ENCODE results near the gene CAPRIN2. TPM values are rescaled to one million over a fixed set of nuclear protein-coding genes. Genes with fewer than 3 reads are reported as not detected.

Gene CAPRIN2
- polyA plus RNA-seq, 1 donor from 2014 or later, result 132 TPM

- TF ChIP-seq SMC3 (conservative IDR thresholded peaks at IDR 0.05; ENCODE audit: poor library complexity) (no peak), REST (IDR thresholded peaks at IDR 0.05; ENCODE audit: borderline replicate concordance) (no peak), EZH2 (IDR thresholded peaks at IDR 0.05; ENCODE audit: borderline replicate concordance, insufficient read depth, low read length, poor library complexity, severe bottlenecking) (no peak), TAF1 (IDR thresholded peaks at IDR 0.05; ENCODE audit: low read depth) (no peak), EP300 (conservative IDR thresholded peaks at IDR 0.05; ENCODE audit: poor library complexity, severe bottlenecking) (no peak), CTCF (IDR thresholded peaks at IDR 0.05; ENCODE audit: poor library complexity, severe bottlenecking) (no peak), POLR2AphosphoS5 (IDR thresholded peaks at IDR 0.05) (no peak), RAD21 (conservative IDR thresholded peaks at IDR 0.05) (no peak), MXI1 (conservative IDR thresholded peaks at IDR 0.05; ENCODE audit: poor library complexity, severe bottlenecking) (no peak)
- Histone ChIP-seq H3K9ac (ENCODE audit: low read length) (no peak overlapping the region), H3K27me3 (ENCODE audit: insufficient read depth, low read depth, low read length) (no peaks in the 10 kb centered on the region), H3K4me2 (ENCODE audit: low read length) (no peak overlapping the region), H3F3A (ENCODE audit: insufficient read depth, low read length, poor library complexity, severe bottlenecking) (no peaks in the 10 kb centered on the region), H3K4me3 (ENCODE audit: low read length) (no peak overlapping the region), H2AFZ (ENCODE audit: low read depth, low read length) (no peak overlapping the region), H3K27ac (ENCODE audit: low read length) (no peak overlapping the region), H3K9me3 (ENCODE audit: low read length) (no peaks in the 10 kb centered on the region), H3K36me3 (ENCODE audit: insufficient read depth, low read length) (no peaks in the 10 kb centered on the region), H3K9me2 (ENCODE audit: insufficient read depth, low read length) (no peaks in the 10 kb centered on the region), H3K79me2 (replicated peaks; ENCODE audit: insufficient read depth, low read length) (no peaks in the 10 kb centered on the region), H4K20me1 (ENCODE audit: insufficient read depth) (no peaks in the 10 kb centered on the region)
Measured at GRCh38 chr12:30761730-30762129, 7.0 kb upstream of the CAPRIN2 start.

GRCh38 chr12:30757316-30757715 lies 2.6 kb upstream of the CAPRIN2 start:
- Histone ChIP-seq H3K27me3 (ENCODE audit: insufficient read depth, low read depth, low read length) (no peaks in the 10 kb centered on the region), H4K20me1 (ENCODE audit: insufficient read depth) (no peaks in the 10 kb centered on the region), H3K4me2 (ENCODE audit: low read length) (no peak overlapping the region), H3K36me3 (ENCODE audit: insufficient read depth, low read length) (no peaks in the 10 kb centered on the region), H3K9me2 (ENCODE audit: insufficient read depth, low read length) (no peaks in the 10 kb centered on the region), H2AFZ (ENCODE audit: low read depth, low read length) (no peak overlapping the region), H3K79me2 (replicated peaks; ENCODE audit: insufficient read depth, low read length) (no peaks in the 10 kb centered on the region), H3K27ac (ENCODE audit: low read length) (no peak overlapping the region), H3K9me3 (ENCODE audit: low read length) (no peaks in the 10 kb centered on the region), H3K4me3 (ENCODE audit: low read length) (no peak overlapping the region), H3F3A (ENCODE audit: insufficient read depth, low read length, poor library complexity, severe bottlenecking) (no peaks in the 10 kb centered on the region), H3K9ac (ENCODE audit: low read length) (no peak overlapping the region)
- TF ChIP-seq EZH2 (IDR thresholded peaks at IDR 0.05; ENCODE audit: borderline replicate concordance, insufficient read depth, low read length, poor library complexity, severe bottlenecking), result no peak

GRCh38 chr12:30756074-30756473 lies 1.3 kb upstream of the CAPRIN2 start:
- Histone ChIP-seq H3K9me2 (ENCODE audit: insufficient read depth, low read length) (no peaks in the 10 kb centered on the region), H3K36me3 (ENCODE audit: insufficient read depth, low read length) (no peaks in the 10 kb centered on the region), H3F3A (ENCODE audit: insufficient read depth, low read length, poor library complexity, severe bottlenecking) (no peaks in the 10 kb centered on the region), H2AFZ (ENCODE audit: low read depth, low read length) (no peak overlapping the region), H3K4me2 (ENCODE audit: low read length) (no peak overlapping the region), H4K20me1 (ENCODE audit: insufficient read depth) (no peaks in the 10 kb centered on the region), H3K9ac (ENCODE audit: low read length) (no peak overlapping the region), H3K9me3 (ENCODE audit: low read length) (no peaks in the 10 kb centered on the region), H3K79me2 (replicated peaks; ENCODE audit: insufficient read depth, low read length) (peaks cover 3% of the 10 kb centered on the region), H3K27ac (ENCODE audit: low read length) (no peak overlapping the region), H3K4me3 (ENCODE audit: low read length) (no peak overlapping the region), H3K27me3 (ENCODE audit: insufficient read depth, low read depth, low read length) (no peaks in the 10 kb centered on the region)
- TF ChIP-seq RAD21 (conservative IDR thresholded peaks at IDR 0.05) (no peak), EZH2 (IDR thresholded peaks at IDR 0.05; ENCODE audit: borderline replicate concordance, insufficient read depth, low read length, poor library complexity, severe bottlenecking) (no peak), CTCF (IDR thresholded peaks at IDR 0.05; ENCODE audit: poor library complexity, severe bottlenecking) (no peak), MXI1 (conservative IDR thresholded peaks at IDR 0.05; ENCODE audit: poor library complexity, severe bottlenecking) (no peak), POLR2AphosphoS5 (IDR thresholded peaks at IDR 0.05) (no peak), SMC3 (conservative IDR thresholded peaks at IDR 0.05; ENCODE audit: poor library complexity) (no peak), TAF1 (IDR thresholded peaks at IDR 0.05; ENCODE audit: low read depth) (no peak), EP300 (conservative IDR thresholded peaks at IDR 0.05; ENCODE audit: poor library complexity, severe bottlenecking) (no peak), REST (IDR thresholded peaks at IDR 0.05; ENCODE audit: borderline replicate concordance) (no peak)
